ENCODE measurements around the gene FAM53A. TPM values are rescaled to one million over a fixed set of nuclear protein-coding genes. Genes with fewer than 3 reads are reported as not detected.
A peak's percentile ranks its signal among the peaks of the same experiment; 100 is the strongest.

The FAM53A gene
- total and polyA plus RNA-seq, 2 of the 4 experiments (the other 2 are of a cell fraction): 2.0 to 3.1 TPM

DNA sequence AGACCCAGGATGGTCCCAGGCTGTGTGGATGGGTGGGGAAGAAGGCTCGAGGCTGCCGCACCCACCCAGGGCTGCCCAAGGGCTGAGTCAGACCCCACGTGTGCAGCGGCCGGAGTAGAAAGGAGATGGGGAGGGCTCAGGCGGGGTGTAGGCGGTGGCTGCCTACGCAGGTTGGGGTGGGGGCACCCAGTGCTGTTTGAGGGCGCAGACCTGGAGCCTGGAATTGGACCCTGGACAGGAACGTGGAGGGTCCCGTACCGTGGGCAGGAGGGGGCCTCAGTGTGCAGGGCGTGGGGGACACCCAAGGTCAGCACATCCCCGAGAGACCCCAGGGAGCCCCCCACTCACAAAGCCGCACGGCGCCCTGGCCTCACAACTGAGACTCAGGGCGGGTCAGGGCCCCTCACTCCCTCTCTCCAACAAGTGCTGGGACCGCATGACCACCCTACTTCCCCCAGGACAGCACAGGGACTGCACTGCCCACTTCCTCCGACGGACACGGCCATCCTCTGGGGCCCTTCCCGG lies 79.9 kb downstream of the FAM53A start:
- ATAC-seq (ENCODE audit: low read depth) (peak; percentile 11; the same call in 1 of the 2 replicates), DNase-seq (no peak)
- Histone ChIP-seq H4K20me1 (ENCODE audit: insufficient read depth, low read length) (no peaks in the 10 kb centered on the region; the same call in 1 of the 2 replicates), H3K4me3 (ENCODE audit: insufficient read depth, low read depth, low read length) (no peak overlapping the region), H3K56ac (ENCODE audit: extremely low read depth, insufficient read depth, low read length) (no peak overlapping the region), H2AK9ac (replicated peaks; ENCODE audit: low read depth, low read length, poor library complexity) (no peak overlapping the region), H4K91ac (ENCODE audit: insufficient read depth, low read depth, low read length) (no peak overlapping the region), H2BK20ac (ENCODE audit: low read depth, low read length) (no peak overlapping the region), H3K4me1 (ENCODE audit: control insufficient read depth, insufficient read depth, low read length) (no peaks in the 10 kb centered on the region), H2AFZ (replicated peaks; ENCODE audit: low read length, poor library complexity) (no peak overlapping the region), H3K9ac (ENCODE audit: low read depth, low read length) (no peak overlapping the region), H4K5ac (ENCODE audit: low read depth, low read length) (no peak overlapping the region), H3K4ac (ENCODE audit: low read depth, low read length) (no peak overlapping the region), H2BK5ac (ENCODE audit: low read depth, low read length, poor library complexity, severe bottlenecking) (no peak overlapping the region), H2AK5ac (ENCODE audit: low read depth, low read length) (no peak overlapping the region), H3K27me3 (ENCODE audit: control insufficient read depth, insufficient read depth, low read length) (peaks cover 16% of the 10 kb centered on the region; the same call in 1 of the 2 replicates), H4K8ac (ENCODE audit: low read depth in 2 of 2, low read length in 2 of 2) (no peak overlapping the region), H2BK120ac (ENCODE audit: low read depth, low read length) (no peak overlapping the region), H3K36me3 (ENCODE audit: control insufficient read depth, insufficient read depth, low read length) (no peaks in the 10 kb centered on the region), H2BK15ac (ENCODE audit: low read depth, low read length) (no peak overlapping the region), H3K79me1 (ENCODE audit: low read depth in 1 of 2, low read length in 2 of 2) (no peaks in the 10 kb centered on the region), H3K23ac (ENCODE audit: low read depth, low read length) (no peak overlapping the region), H3K9me3 (ENCODE audit: control insufficient read depth, insufficient read depth, low read length) (no peaks in the 10 kb centered on the region), H3K9me1 (ENCODE audit: insufficient read depth, low read length) (no peaks in the 10 kb centered on the region), H3K27ac (ENCODE audit: insufficient read depth, low read length) (no peak overlapping the region), H3K4me2 (ENCODE audit: low read depth, low read length) (no peak overlapping the region), H3K18ac (ENCODE audit: low read depth, low read length) (no peak overlapping the region), H3K14ac (replicated peaks; ENCODE audit: low read depth, low read length) (no peak overlapping the region)
- dilution Hi-C loops (cut with HindIII; ENCODE audit: low sequenced_read_pairs, unreplicated experiment): no loop called here
- 42% methylated on average over 19 of the region's 23 CpGs; no CpG with 5 or more reads in 1 of the 2 experiments for WGBS, 2 experiments (ENCODE audit: extremely low coverage in 2 of 2, insufficient read length in 1 of 2)
- intact Hi-C loops (cut with micrococcal nuclease): no loop called here
- CTCF ChIA-PET: no interaction called here
- POLR2A ChIA-PET (ENCODE audit: unreplicated experiment): no interaction called here
- no peak for TF ChIP-seq CHD1 (IDR thresholded peaks at IDR 0.05; ENCODE audit: low read depth, low read length)
- TF ChIP-seq RFX5 (IDR thresholded peaks at IDR 0.05; ENCODE audit: low read depth, low read length): no peak
- TF ChIP-seq, protein P1, sequence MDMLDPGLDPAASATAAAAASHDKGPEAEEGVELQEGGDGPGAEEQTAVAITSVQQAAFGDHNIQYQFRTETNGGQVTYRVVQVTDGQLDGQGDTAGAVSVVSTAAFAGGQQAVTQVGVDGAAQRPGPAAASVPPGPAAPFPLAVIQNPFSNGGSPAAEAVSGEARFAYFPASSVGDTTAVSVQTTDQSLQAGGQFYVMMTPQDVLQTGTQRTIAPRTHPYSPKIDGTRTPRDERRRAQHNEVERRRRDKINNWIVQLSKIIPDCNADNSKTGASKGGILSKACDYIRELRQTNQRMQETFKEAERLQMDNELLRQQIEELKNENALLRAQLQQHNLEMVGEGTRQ (IDR thresholded peaks at IDR 0.05; ENCODE audit: low read depth, low read length): peak; percentile 65
- no TSS peak for BruUV-seq (replicated peaks)
- in situ Hi-C loops (cut with MboI; ENCODE audit: low sequenced_read_pairs): no loop called here
